Measurements from ENCODE around the gene TACR2. TPM values are rescaled to one million over a fixed set of nuclear protein-coding genes. Genes with fewer than 3 reads are reported as not detected.

Gene TACR2
- total and polyA plus RNA-seq, 3 donors from 2014 or later: 0.74 to 0.91 (median 0.87) TPM

DNA sequence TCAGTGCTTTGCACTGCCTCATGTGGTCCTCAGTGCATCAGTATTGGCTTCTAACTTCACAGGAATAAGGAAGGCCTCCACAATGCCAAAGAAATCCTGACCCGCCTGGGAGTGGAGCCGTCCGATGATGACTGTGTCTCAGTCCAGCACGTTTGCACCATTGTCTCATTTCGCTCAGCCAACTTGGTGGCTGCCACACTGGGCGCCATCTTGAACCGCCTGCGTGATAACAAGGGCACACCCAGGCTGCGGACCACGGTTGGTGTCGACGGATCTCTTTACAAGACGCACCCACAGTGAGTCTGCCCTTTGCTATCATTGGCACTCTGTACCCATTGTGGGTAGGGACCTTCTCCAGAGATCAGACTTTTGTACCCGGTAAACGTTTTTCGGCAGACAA is 36.9 kb downstream of the TACR2 start:
- Histone ChIP-seq H3K4me1 (peaks cover 11% of the 10 kb centered on the region), H3K27ac (no peak overlapping the region), H3K27me3 (no peaks in the 10 kb centered on the region), H3K36me3 (ENCODE audit: low read depth, missing control alignments) (no peaks in the 10 kb centered on the region), H3K9me3 (no peaks in the 10 kb centered on the region), H3K4me3 (no peak overlapping the region)
- no peak for TF ChIP-seq POLR2A (IDR thresholded peaks at IDR 0.05)
- TF ChIP-seq, protein P1, sequence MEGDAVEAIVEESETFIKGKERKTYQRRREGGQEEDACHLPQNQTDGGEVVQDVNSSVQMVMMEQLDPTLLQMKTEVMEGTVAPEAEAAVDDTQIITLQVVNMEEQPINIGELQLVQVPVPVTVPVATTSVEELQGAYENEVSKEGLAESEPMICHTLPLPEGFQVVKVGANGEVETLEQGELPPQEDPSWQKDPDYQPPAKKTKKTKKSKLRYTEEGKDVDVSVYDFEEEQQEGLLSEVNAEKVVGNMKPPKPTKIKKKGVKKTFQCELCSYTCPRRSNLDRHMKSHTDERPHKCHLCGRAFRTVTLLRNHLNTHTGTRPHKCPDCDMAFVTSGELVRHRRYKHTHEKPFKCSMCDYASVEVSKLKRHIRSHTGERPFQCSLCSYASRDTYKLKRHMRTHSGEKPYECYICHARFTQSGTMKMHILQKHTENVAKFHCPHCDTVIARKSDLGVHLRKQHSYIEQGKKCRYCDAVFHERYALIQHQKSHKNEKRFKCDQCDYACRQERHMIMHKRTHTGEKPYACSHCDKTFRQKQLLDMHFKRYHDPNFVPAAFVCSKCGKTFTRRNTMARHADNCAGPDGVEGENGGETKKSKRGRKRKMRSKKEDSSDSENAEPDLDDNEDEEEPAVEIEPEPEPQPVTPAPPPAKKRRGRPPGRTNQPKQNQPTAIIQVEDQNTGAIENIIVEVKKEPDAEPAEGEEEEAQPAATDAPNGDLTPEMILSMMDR (IDR thresholded peaks at IDR 0.05): no peak
- intact Hi-C loops (cut with DNase I; ENCODE audit: low total_unique reads): no loop called here
- WGBS, 2 donors: 96 to 99% methylated on average over 16 of the region's 16 CpGs
- DNase-seq: no peak

DNA sequence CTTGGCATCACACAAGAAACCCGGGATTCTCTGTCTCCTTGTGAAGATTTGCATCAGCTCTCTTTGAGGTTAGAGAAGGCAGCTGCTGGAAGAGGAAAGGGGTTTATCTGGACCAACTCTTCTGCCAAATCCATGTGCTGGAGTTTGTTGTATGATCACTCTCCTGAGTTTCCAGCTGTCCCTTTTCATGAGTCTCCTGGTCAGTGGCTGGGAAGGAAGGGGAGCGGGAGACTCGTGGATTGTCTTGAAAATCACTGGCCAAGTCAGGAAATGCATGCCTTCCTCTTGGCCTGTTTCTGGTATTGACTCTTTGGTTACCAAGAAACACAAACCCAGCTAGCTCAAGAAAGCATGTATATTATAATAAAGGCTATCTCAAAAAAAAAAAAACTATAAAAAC is 38.8 kb downstream of the TACR2 start:
- Histone ChIP-seq H3K27ac (no peak overlapping the region), H3K27me3 (no peaks in the 10 kb centered on the region), H3K4me3 (no peak overlapping the region), H3K4me1 (peaks cover 11% of the 10 kb centered on the region), H3K9me3 (no peaks in the 10 kb centered on the region), H3K36me3 (ENCODE audit: low read depth, missing control alignments) (no peaks in the 10 kb centered on the region)
- TF ChIP-seq POLR2A (IDR thresholded peaks at IDR 0.05): no peak
- TF ChIP-seq, protein P1 (IDR thresholded peaks at IDR 0.05): no peak
- WGBS, 2 donors: 55 to 56% methylated on average over 3 of the region's 3 CpGs
- no peak for DNase-seq
- intact Hi-C loops (cut with DNase I; ENCODE audit: low total_unique reads): no loop called here

DNA sequence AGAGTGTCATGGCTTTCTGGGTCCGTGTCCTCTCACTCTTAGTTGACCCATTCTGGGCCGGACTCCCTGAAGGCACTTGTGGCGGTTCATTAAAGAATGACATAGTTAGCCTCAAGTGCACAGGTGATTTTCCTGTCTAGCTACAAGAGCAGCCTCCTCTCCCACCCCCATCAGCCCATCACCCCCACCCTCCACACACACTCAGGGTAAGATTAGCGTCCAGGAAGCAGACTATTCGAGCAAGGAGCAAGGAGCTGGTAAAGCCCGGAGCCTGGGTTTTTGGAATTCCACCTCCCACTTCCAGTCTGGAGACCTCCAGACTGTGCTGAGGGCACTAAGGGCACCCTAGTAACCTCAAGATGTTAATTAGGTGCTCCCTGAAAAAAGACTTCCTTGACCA is 39.5 kb downstream of the TACR2 start:
- peaks cover 11% of the 10 kb centered on the region for H3K4me1 ChIP-seq
- 75 to 87% methylated on average over 6 of the region's 6 CpGs for WGBS, 2 donors
- intact Hi-C loops (cut with DNase I; ENCODE audit: low total_unique reads): no loop called here
- no peaks in the 10 kb centered on the region for H3K36me3 ChIP-seq (ENCODE audit: low read depth, missing control alignments)
- H3K4me3 ChIP-seq: no peak overlapping the region
- no peak overlapping the region for H3K27ac ChIP-seq
- no peak for TF ChIP-seq POLR2A (IDR thresholded peaks at IDR 0.05)
- TF ChIP-seq, protein P1 (IDR thresholded peaks at IDR 0.05): no peak
- no peaks in the 10 kb centered on the region for H3K27me3 ChIP-seq
- DNase-seq: no peak
- H3K9me3 ChIP-seq: no peaks in the 10 kb centered on the region

DNA sequence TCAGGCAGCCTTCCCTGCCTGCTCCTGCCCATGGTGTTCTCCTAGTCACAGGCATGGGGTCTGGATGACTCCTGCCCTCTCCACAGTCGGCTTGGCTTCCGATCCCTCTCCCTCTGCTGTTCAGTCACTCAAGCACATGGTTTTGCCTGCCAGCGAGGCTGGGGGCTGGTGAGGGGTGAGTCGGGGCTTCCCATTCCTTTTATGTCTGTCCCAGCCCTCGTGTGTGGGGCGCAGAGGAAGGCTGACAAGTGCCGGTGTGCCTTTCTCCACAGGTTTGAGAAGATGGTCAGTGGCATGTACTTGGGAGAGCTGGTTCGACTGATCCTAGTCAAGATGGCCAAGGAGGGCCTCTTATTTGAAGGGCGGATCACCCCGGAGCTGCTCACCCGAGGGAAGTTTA is 40.1 kb downstream of the TACR2 start:
- intact Hi-C loops (cut with DNase I; ENCODE audit: low total_unique reads): no loop called here
- DNase-seq: no peak
- peaks cover 11% of the 10 kb centered on the region for H3K4me1 ChIP-seq
- WGBS, 2 donors: 91% methylated on average over 7 to 11 of the region's 11 CpGs
- H3K9me3 ChIP-seq: no peaks in the 10 kb centered on the region
- no peak overlapping the region for H3K27ac ChIP-seq
- TF ChIP-seq POLR2A (IDR thresholded peaks at IDR 0.05): no peak
- TF ChIP-seq, protein P1 (IDR thresholded peaks at IDR 0.05): no peak
- H3K36me3 ChIP-seq (ENCODE audit: low read depth, missing control alignments): no peaks in the 10 kb centered on the region
- H3K4me3 ChIP-seq: no peak overlapping the region
- H3K27me3 ChIP-seq: no peaks in the 10 kb centered on the region

DNA sequence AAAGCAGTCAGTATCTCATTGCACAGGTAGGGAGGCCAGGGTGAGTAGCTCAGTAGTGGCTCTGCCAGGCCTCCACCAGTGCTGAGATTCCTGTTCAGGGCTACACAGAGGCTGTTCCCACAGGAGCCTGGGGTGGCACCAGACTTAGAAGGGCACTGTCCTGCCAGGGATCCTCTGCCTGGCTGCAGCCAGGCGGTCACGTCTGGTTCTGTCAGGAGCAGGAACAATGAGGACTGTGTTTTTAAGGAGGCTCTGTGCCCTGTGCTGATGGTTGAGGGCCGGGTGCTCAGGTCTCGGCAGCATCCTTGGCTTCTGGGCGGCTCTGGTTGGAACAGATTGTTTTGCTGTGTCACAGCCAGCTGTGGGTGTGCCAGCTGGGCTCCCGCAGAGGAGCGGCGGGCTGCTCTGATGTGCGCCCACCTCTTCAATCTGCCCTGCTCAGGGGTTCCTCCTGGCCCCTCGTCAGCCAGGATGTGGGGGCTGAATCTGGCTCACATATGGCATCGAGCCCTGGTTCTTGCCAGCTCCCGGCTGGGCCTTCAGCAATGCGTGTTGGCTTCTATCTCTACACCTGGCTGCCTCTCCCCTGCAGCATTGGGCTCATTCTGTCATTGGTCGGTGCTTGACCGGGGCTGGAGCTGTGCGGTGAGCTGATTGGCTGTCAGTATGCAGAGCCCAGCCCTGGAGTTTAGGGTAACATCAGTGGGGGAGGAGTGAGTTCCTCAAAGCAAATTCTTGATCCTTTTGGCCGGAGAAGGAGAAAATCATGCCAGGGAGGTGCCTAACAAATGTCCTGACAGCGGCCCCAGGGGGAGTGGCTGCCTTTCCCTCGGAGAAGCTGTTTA is 41.2 kb downstream of the TACR2 start:
- Histone ChIP-seq H3K36me3 (ENCODE audit: low read depth, missing control alignments) (no peaks in the 10 kb centered on the region), H3K4me1 (peaks cover 11% of the 10 kb centered on the region), H3K27ac (peak overlapping the region; percentile 31 to 43), H3K9me3 (no peaks in the 10 kb centered on the region), H3K4me3 (no peak overlapping the region), H3K27me3 (no peaks in the 10 kb centered on the region)
- no peak for TF ChIP-seq POLR2A (IDR thresholded peaks at IDR 0.05)
- TF ChIP-seq, protein P1 (IDR thresholded peaks at IDR 0.05): no peak
- WGBS, 2 donors: 19 to 30% methylated on average over 13 to 19 of the region's 19 CpGs
- DNase-seq: peak; percentile 81
- intact Hi-C loops (cut with DNase I; ENCODE audit: low total_unique reads): no loop called here

Measured in testis (tissue), 3 donors.